HFFc6 (cell line): ENCODE data around the gene DNMT3A. TPM values are rescaled to one million over a fixed set of nuclear protein-coding genes. Genes with fewer than 3 reads are reported as not detected.

Source experiments
- DNase-seq: peaks from one replicate; pipeline ENCODE4 v3.0.0-alpha.2; 2018
- H3K27ac Mint-ChIP-seq: 2 replicates; pipeline ENCODE4 v1.8.0; 2020; ENCODE audit warnings: mild to moderate bottlenecking, mixed read lengths
- H3K27me3 Mint-ChIP-seq: 2 replicates; pipeline ENCODE4 v1.8.0; 2021; ENCODE audit warnings: mild to moderate bottlenecking, moderate library complexity, mixed read lengths; ENCODE audit not compliant: insufficient read depth
- H3K36me3 Mint-ChIP-seq: 2 replicates; pipeline ENCODE4 v1.8.0; 2021; ENCODE audit warnings: low read depth, mixed read lengths
- H3K4me1 Mint-ChIP-seq: 2 replicates; pipeline ENCODE4 v1.8.0; 2020; ENCODE audit warnings: low read depth, mixed read lengths
- H3K4me3 Mint-ChIP-seq: 2 replicates; pipeline ENCODE4 v1.8.0; 2020; ENCODE audit warnings: mild to moderate bottlenecking, moderate library complexity, mixed read lengths
- H3K9me3 Mint-ChIP-seq: 2 replicates; pipeline ENCODE4 v1.8.0; 2020; ENCODE audit warnings: mild to moderate bottlenecking, mixed read lengths
- total RNA-seq, 6 experiments: library from RNA; stranded (reverse); fragmentation: NEBNext Ultra II Directional; extraction: Animal tissue kit (Norgen Biotek cat#: 25700); gene quantifications; 2 replicates in 1 of 6; 3 replicates in 5 of 6; pipeline ENCODE4 v1.2.3, GENCODE V29; 2021
- TF ChIP-seq, protein P1 (sequence below): fragments of 200-600 bp; sonication (generic); IDR thresholded peaks from 2 replicates; pipeline ENCODE4 v1.5.0; 2021; ENCODE audit warnings: antibody characterized with exemption, mild to moderate bottlenecking

Gene DNMT3A
- total RNA-seq, 6 experiments from 2014 or later: 3.5 to 5.2 (median 4.5) TPM

DNA sequence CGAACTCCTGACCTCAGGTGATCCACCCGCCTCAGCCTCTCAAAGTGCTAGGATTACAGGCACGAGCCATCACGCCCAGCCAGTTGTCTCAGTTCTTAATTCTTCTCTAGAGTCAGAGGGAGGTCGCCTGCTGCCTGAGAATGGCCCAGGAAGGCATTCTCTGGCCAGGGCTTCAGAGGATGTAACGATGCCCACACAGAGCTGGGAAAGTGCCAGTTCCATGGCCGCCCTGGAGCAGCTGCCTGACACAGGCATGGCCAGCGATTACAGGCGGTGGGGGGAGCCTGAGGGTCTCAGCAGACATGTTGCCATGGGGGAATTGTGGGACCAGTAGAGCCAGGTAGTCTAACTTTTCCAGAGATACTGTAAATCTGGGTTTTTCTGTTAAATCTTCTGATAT lies 25.6 kb upstream of the DNMT3A start:
- Mint-ChIP-seq H3K36me3 (no peaks in the 10 kb centered on the region), H3K4me3 (no peak overlapping the region), H3K27ac (no peak overlapping the region), H3K27me3 (peaks cover 10% of the 10 kb centered on the region), H3K4me1 (peaks cover 5% of the 10 kb centered on the region), H3K9me3 (no peaks in the 10 kb centered on the region)
- TF ChIP-seq, protein P1, sequence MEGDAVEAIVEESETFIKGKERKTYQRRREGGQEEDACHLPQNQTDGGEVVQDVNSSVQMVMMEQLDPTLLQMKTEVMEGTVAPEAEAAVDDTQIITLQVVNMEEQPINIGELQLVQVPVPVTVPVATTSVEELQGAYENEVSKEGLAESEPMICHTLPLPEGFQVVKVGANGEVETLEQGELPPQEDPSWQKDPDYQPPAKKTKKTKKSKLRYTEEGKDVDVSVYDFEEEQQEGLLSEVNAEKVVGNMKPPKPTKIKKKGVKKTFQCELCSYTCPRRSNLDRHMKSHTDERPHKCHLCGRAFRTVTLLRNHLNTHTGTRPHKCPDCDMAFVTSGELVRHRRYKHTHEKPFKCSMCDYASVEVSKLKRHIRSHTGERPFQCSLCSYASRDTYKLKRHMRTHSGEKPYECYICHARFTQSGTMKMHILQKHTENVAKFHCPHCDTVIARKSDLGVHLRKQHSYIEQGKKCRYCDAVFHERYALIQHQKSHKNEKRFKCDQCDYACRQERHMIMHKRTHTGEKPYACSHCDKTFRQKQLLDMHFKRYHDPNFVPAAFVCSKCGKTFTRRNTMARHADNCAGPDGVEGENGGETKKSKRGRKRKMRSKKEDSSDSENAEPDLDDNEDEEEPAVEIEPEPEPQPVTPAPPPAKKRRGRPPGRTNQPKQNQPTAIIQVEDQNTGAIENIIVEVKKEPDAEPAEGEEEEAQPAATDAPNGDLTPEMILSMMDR: no peak
- DNase-seq: no peak

DNA sequence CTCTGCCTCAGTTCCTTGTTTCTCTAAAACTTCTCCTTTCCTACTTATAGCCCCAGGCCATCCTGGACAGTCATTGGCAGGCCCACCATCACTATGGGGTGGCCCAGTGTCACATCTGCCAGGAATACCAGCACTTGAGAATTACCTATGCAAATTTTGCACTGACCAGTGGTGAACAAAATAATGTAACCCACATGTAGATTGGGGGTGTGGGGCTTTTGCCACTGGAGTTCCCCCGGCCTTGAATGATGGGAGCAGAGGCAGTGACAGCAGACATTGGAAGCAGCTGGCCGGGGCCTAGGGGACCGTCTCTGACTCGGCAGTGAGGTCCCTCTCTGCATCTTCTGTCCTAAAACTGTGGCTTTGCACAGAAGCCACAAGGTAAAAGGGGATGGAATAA lies 24.9 kb upstream of the DNMT3A start:
- no peaks in the 10 kb centered on the region for H3K9me3 Mint-ChIP-seq
- H3K36me3 Mint-ChIP-seq: no peaks in the 10 kb centered on the region
- H3K4me3 Mint-ChIP-seq: no peak overlapping the region
- DNase-seq: no peak
- TF ChIP-seq, protein P1: no peak
- no peak overlapping the region for H3K27ac Mint-ChIP-seq
- H3K4me1 Mint-ChIP-seq: peaks cover 12% of the 10 kb centered on the region
- H3K27me3 Mint-ChIP-seq: peaks cover 10% of the 10 kb centered on the region

DNA sequence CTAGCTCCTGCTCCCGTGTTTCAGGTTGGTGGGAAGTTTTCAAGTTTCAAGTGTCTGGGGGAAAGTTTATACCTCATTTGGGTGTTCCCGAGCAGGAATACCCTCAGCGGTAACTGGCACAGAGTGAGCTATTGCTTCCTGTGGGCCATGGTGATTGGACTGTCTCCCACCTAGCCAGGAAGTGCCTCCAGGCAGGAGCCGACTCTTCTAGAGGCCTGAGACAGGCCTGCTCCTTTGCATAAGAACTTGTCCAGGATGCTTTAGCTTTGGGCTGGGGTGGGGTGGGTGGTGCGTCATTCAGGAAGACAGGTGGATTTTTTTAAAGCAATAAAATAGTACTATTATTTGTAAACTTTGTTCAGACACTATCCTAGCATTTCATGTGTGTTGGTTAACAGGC lies 23.5 kb upstream of the DNMT3A start:
- H3K36me3 Mint-ChIP-seq: no peaks in the 10 kb centered on the region
- H3K9me3 Mint-ChIP-seq: no peaks in the 10 kb centered on the region
- peaks cover 10% of the 10 kb centered on the region for H3K27me3 Mint-ChIP-seq
- H3K4me3 Mint-ChIP-seq: no peak overlapping the region
- DNase-seq: no peak
- TF ChIP-seq, protein P1: no peak
- H3K27ac Mint-ChIP-seq: no peak overlapping the region
- peaks cover 14% of the 10 kb centered on the region for H3K4me1 Mint-ChIP-seq

DNA sequence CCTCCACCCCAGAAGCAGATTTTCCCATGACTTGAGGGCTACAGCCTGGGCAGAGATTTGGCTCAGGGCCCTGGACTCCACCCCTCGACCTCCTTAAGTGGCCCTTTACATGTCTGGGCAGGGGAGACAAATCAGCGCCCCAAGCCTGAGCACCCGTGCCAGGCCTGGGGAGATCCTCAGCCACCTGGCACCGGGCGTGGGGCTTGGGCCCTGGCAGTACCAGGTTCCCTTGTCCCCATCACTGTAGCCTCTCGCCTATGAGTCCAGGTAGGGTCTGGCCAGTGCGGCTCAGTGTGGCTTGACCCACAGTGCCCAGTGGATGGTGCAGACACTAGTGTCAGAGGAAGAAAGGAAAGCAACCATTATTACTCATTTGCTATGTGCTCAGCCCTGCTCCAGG lies 22.0 kb upstream of the DNMT3A start:
- TF ChIP-seq, protein P1: no peak
- DNase-seq: no peak
- Mint-ChIP-seq H3K27me3 (peaks cover 7% of the 10 kb centered on the region), H3K36me3 (no peaks in the 10 kb centered on the region), H3K4me1 (peaks cover 14% of the 10 kb centered on the region), H3K27ac (no peak overlapping the region), H3K9me3 (no peaks in the 10 kb centered on the region), H3K4me3 (no peak overlapping the region)

DNA sequence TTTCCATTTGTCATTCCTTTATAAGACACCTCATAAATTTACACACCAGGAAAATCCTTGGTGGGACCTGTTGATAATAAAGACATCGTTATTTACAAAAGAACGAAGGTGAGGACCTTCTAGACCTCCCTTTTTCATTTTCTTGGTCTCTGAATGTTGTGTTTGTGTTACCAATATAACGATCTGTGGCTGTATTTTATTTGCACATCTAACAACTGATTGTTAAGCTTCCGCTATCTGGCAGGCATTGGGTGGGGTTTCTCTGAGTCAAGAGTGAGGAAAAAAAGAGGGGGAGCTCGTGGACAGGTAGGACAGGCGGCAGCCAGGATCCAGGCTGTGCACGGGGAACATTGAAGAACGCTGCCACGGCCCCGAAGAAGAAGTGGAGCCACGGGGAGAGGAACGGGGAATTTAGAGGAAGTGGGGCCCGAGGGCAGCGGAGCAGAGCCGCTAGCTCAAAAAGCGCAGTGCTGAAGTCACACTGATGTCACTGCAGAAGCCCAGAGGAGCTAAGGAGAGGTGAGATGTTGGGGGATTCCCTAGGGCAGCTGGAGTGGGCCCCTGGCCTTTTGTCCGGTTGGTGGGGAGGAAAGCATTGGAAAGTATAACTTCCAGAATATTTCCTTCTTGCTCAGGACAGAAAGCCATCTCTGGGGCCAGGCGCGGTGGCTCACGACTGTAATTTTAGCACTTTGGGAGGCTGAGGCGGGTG lies 20.9 kb upstream of the DNMT3A start:
- no peak for DNase-seq
- peak overlapping the region; percentile 84 for H3K4me3 Mint-ChIP-seq
- TF ChIP-seq, protein P1: no peak
- H3K4me1 Mint-ChIP-seq: peaks cover 14% of the 10 kb centered on the region
- H3K27ac Mint-ChIP-seq: peak overlapping the region; percentile 62
- no peaks in the 10 kb centered on the region for H3K9me3 Mint-ChIP-seq
- peaks cover 7% of the 10 kb centered on the region for H3K27me3 Mint-ChIP-seq
- no peaks in the 10 kb centered on the region for H3K36me3 Mint-ChIP-seq
